HepG2 (cell line): Measurements from ENCODE around the gene RAB30. TPM values are rescaled to one million over a fixed set of nuclear protein-coding genes. Genes with fewer than 3 reads are reported as not detected.

ENCODE experiments used
- ATAC-seq: fragments of 200-7000 bp; cut with Tn5 transposase; 3 replicates; pipeline ENCODE4 v1.9.1; 2020; ENCODE audit warnings: mild to moderate bottlenecking, moderate library complexity
- BruUV-seq: library from RNA; stranded (reverse); fragments of 400-500 nt; replicated peaks from 2 replicates; lab custom pipeline; 2021; lab: Mats Ljungman, UMichigan
- CTCF ChIA-PET: fragments of 300-600 bp; formaldehyde crosslinking; extraction: SDS; loops from one replicate; lab custom pipeline; 2021; ENCODE audit warnings: low total read pairs, inconsistent platforms, low intra/inter-chr PET ratio; lab: Yijun Ruan, JAX
- POLR2A ChIA-PET: fragments of 350-600 bp; sonication (Branson Sonifier 250); formaldehyde crosslinking; loops from one replicate; lab custom pipeline; 2020; ENCODE audit warnings: antibody characterized with exemption, inconsistent platforms; lab: Yijun Ruan, JAX
- DNase-seq: peaks from one replicate; pipeline ENCODE4 v3.0.0-alpha.2; 2015; ENCODE audit warnings: low spot score
- FAIRE-seq: peaks from 3 replicates; lab custom pipeline; 2011; peaks lifted over from hg19 to GRCh38; lab: Jason Lieb, UNC
- H2AFZ ChIP-seq: one replicate; pipeline ENCODE4 v1.6.1; 2011; ENCODE audit warnings: low read length, inconsistent platforms
- H3K27ac ChIP-seq: fragments of 300-600 bp; 3 replicates; pipeline ENCODE4 v1.8.0; 2011; ENCODE audit warnings: mixed run types, mild to moderate bottlenecking, mixed read lengths, low read length, inconsistent platforms; ENCODE audit not compliant: insufficient read depth; ENCODE audit errors: extremely low read length
- H3K27me3 ChIP-seq, 2 experiments: fragments of 200-600 bp in 1 of 2; 2 replicates in 1 of 2; 3 replicates in 1 of 2; pipeline versions ENCODE4 v1.6.0 to v1.8.0; 2011; ENCODE audit warnings: low read length in 2 of 2, mild to moderate bottlenecking in 2 of 2, moderate library complexity in 2 of 2, inconsistent platforms in 1 of 2; ENCODE audit not compliant: insufficient read depth in 2 of 2, control insufficient read depth in 1 of 2
- H3K36me3 ChIP-seq, 2 experiments: fragments of 200-600 bp in 1 of 2; replicated peaks in 1 of 2; 2 replicates in 1 of 2; 3 replicates in 1 of 2; pipeline versions ENCODE4 v1.5.1 to v1.8.0; 2011; ENCODE audit warnings: low read length in 2 of 2, inconsistent platforms in 1 of 2; ENCODE audit not compliant: insufficient read depth in 2 of 2, control insufficient read depth in 1 of 2
- H3K4me1 ChIP-seq: 2 replicates; pipeline ENCODE4 v1.5.1; 2012; ENCODE audit warnings: low read length, inconsistent platforms; ENCODE audit not compliant: insufficient read depth
- H3K4me2 ChIP-seq: 2 replicates; pipeline ENCODE4 v1.6.0; 2011; ENCODE audit warnings: low read depth, low read length, inconsistent platforms
- H3K4me3 ChIP-seq, 3 experiments: fragments of 200-600 bp in 1 of 3; sonication (generic), shearing (Covaris generic) in 1 of 3; replicated peaks in 1 of 3; 2 replicates each; pipeline ENCODE4 v1.5.1; 2011 to 2016; ENCODE audit warnings: low read length in 3 of 3, inconsistent platforms in 2 of 3, low read depth in 2 of 3, mild to moderate bottlenecking in 2 of 3, control low read depth in 1 of 3, mixed read lengths in 1 of 3; ENCODE audit not compliant: insufficient read depth in 1 of 3
- H3K79me2 ChIP-seq: one replicate; pipeline ENCODE4 v1.6.1; 2011; ENCODE audit warnings: low read length, inconsistent platforms; ENCODE audit not compliant: insufficient read depth
- H3K9ac ChIP-seq: 2 replicates; pipeline ENCODE4 v1.6.0; 2011; ENCODE audit warnings: mild to moderate bottlenecking, low read depth, low read length, inconsistent platforms; ENCODE audit not compliant: insufficient read depth
- H3K9me3 ChIP-seq: 2 replicates; pipeline ENCODE4 v1.5.1; 2012; ENCODE audit warnings: mild to moderate bottlenecking, low read length
- H4K20me1 ChIP-seq: 2 replicates; pipeline ENCODE4 v1.6.0; 2011; ENCODE audit warnings: inconsistent platforms, mild to moderate bottlenecking, low read length, moderate library complexity; ENCODE audit not compliant: insufficient read depth
- ATF3 ChIP-seq: sonication (generic); formaldehyde crosslinking; IDR thresholded peaks from 2 replicates; pipeline ENCODE4 v1.4.0; 2020; ENCODE audit warnings: missing genetic modification reagents
- BHLHE40 ChIP-seq: IDR thresholded peaks from 2 replicates; pipeline ENCODE4 v1.6.1; 2011; ENCODE audit warnings: low read length, improper control_type of control experiment
- CC2D1A ChIP-seq: sonication (generic); formaldehyde crosslinking; IDR thresholded peaks from 2 replicates; pipeline ENCODE4 v1.8.1; 2023; ENCODE audit warnings: mild to moderate bottlenecking, missing genetic modification reagents
- HOXA9 ChIP-seq: sonication (generic); formaldehyde crosslinking; IDR thresholded peaks from 2 replicates; pipeline ENCODE4 v1.8.1; 2022; ENCODE audit warnings: missing genetic modification reagents, mild to moderate bottlenecking, moderate library complexity, borderline replicate concordance
- NCOA2 ChIP-seq: sonication (generic); formaldehyde crosslinking; IDR thresholded peaks from 2 replicates; pipeline ENCODE4 v1.8.0; 2022; ENCODE audit warnings: inconsistent platforms
- NPAS2 ChIP-seq: sonication (generic); formaldehyde crosslinking; IDR thresholded peaks from 2 replicates; pipeline ENCODE4 v1.8.0; 2022; ENCODE audit warnings: mild to moderate bottlenecking, missing genetic modification reagents, borderline replicate concordance
- PCBP1 ChIP-seq: fragments of 200-400 bp; formaldehyde crosslinking; IDR thresholded peaks from 2 replicates; pipeline ENCODE4 v1.6.1; 2017; ENCODE audit warnings: mild to moderate bottlenecking, low read depth, low read length, borderline replicate concordance
- POGZ ChIP-seq: sonication (generic); formaldehyde crosslinking; IDR thresholded peaks from 2 replicates; pipeline ENCODE4 v1.4.0; 2020; ENCODE audit warnings: mild to moderate bottlenecking, missing genetic modification reagents
- RBM39 ChIP-seq: fragments of 200-400 bp; formaldehyde crosslinking; IDR thresholded peaks from one replicate; pipeline ENCODE4 v1.6.1; 2018; ENCODE audit warnings: antibody characterized with exemption, mild to moderate bottlenecking, low read depth, low read length; ENCODE audit not compliant: poor library complexity, severe bottlenecking
- RFX3 ChIP-seq: IDR thresholded peaks from 2 replicates; pipeline ENCODE4 v1.6.1; 2016; ENCODE audit warnings: missing biosample characterization, missing genetic modification reagents
- RFXAP ChIP-seq: sonication (generic); formaldehyde crosslinking; IDR thresholded peaks from 2 replicates; pipeline ENCODE4 v1.4.0; 2020; ENCODE audit warnings: missing genetic modification reagents, borderline replicate concordance
- SNAPC2 ChIP-seq: sonication (generic); formaldehyde crosslinking; IDR thresholded peaks from 2 replicates; pipeline ENCODE4 v1.8.1; 2022; ENCODE audit warnings: mild to moderate bottlenecking, missing genetic modification reagents
- ZBTB3 ChIP-seq: sonication (generic); formaldehyde crosslinking; IDR thresholded peaks from 2 replicates; pipeline ENCODE4 v1.4.0; 2020; ENCODE audit warnings: low read depth, mild to moderate bottlenecking, moderate library complexity, missing genetic modification reagents, borderline replicate concordance
- ZC3H4 ChIP-seq: sonication (generic); formaldehyde crosslinking; IDR thresholded peaks from 2 replicates; pipeline ENCODE4 v1.4.0; 2020; ENCODE audit warnings: missing genetic modification reagents, borderline replicate concordance
- WGBS: methylation state at CpG from one replicate; pipeline ENCODE4 v1.1.6; 2017; ENCODE audit warnings: low lambda C conversion rate; 5-methylcytosine and 5-hydroxymethylcytosine counted together
- in situ Hi-C: cut with HindIII; loops from 2 replicates; pipeline ENCODE4 v1.10.0; 2017; ENCODE audit warnings: low pct_unique_long_range_greater_than_20kb; ENCODE audit not compliant: extremely low pct_ligation_motif_present
- intact Hi-C: fragments of 100-400 bp; cut with micrococcal nuclease; formaldehyde crosslinking; loops from one replicate; pipeline ENCODE4 v1.10.0; 2022; ENCODE audit not compliant: unreplicated experiment
- polyA plus RNA-seq, 8 experiments: library from polyadenylated mRNA; depleted of rRNA in 3 of 8; stranded (reverse) in 7 of 8; unstranded in 1 of 8; fragments of >200 nt; fragmentation: Illumina TruSeq in 4 of 8; extraction: Trizol in 4 of 8; gene quantifications; 2 replicates each; pipeline versions ENCODE4 v1.2.1 to v1.2.3, GENCODE V29; 2011 to 2016; ENCODE audit warnings: low read depth in 4 of 8, missing spikeins in 1 of 8, mixed read lengths in 1 of 8; ENCODE audit not compliant: insufficient read depth in 1 of 8
- total RNA-seq, 5 experiments: library from RNA; depleted of rRNA; stranded (reverse); fragments of >200 nt; fragmentation: Illumina TruSeq; extraction: Trizol; gene quantifications; 2 replicates each; pipeline ENCODE4 v1.2.3, GENCODE V29; 2016; ENCODE audit warnings: low read depth in 1 of 5
- TF ChIP-seq, protein P1 (sequence below): sonication (generic); formaldehyde crosslinking; IDR thresholded peaks from 2 replicates; pipeline ENCODE4 v1.4.0; 2020; ENCODE audit warnings: low read depth, mild to moderate bottlenecking, missing genetic modification reagents

RAB30 gene
- total and polyA plus RNA-seq, 2 of the 13 experiments (the other 11 are each of a cell fraction or from before 2014, with no cell fraction given) = 3.7 to 5.0 TPM

DNA sequence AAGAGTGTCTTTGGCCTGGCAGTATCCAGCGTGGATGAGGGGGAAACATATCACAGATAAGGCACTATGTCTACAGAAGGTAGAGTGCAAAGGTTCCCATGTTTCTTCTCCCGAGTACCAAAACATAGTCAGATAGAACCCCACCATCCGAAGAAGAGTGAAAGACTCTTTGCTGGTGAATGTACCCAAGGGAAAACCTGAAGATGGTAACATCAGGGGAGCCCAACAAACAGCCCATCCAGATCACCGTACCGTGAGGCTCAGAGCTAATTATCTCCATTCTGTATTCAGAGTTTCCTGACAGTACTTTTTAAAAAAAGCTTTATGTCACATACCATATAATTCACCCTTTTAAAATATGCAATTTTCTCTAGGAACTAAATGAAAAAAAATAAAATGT lies 44.4 kb downstream of the RAB30 start:
- Histone ChIP-seq H3K4me3 (no peak overlapping the region), H2AFZ (no peak overlapping the region), H3K79me2 (peaks cover 7% of the 10 kb centered on the region), H3K9ac (no peak overlapping the region), H3K36me3 (no peaks in the 10 kb centered on the region), H3K27me3 (no peaks in the 10 kb centered on the region), H4K20me1 (no peaks in the 10 kb centered on the region), H3K9me3 (no peaks in the 10 kb centered on the region), H3K4me1 (peaks cover 47% of the 10 kb centered on the region), H3K27ac (no peak overlapping the region), H3K4me2 (no peak overlapping the region)
- WGBS = 74% methylated on average over 5 of the region's 5 CpGs
- ATAC-seq = no peak
- no peak for DNase-seq
- POLR2A ChIA-PET = no interaction called here
- no TSS peak for BruUV-seq
- CTCF ChIA-PET = no interaction called here
- in situ Hi-C loops (no loop called here), intact Hi-C loops (no loop called here)
- no peak for FAIRE-seq
- TF ChIP-seq POGZ = no peak
- no peak for TF ChIP-seq PCBP1
- no peak for TF ChIP-seq RFX3 (CRISPR knock-in tag)
- no peak for TF ChIP-seq NPAS2 (CRISPR knock-in tag)
- TF ChIP-seq, protein P1, sequence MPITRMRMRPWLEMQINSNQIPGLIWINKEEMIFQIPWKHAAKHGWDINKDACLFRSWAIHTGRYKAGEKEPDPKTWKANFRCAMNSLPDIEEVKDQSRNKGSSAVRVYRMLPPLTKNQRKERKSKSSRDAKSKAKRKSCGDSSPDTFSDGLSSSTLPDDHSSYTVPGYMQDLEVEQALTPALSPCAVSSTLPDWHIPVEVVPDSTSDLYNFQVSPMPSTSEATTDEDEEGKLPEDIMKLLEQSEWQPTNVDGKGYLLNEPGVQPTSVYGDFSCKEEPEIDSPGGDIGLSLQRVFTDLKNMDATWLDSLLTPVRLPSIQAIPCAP (CRISPR knock-in tag) = no peak

- no peak overlapping the region for H2AFZ ChIP-seq
- peaks cover 7% of the 10 kb centered on the region for H3K79me2 ChIP-seq
- no peak for FAIRE-seq
- intact Hi-C loops = no loop called here
- no TSS peak for BruUV-seq
- no peaks in the 10 kb centered on the region for H3K27me3 ChIP-seq
- ChIA-PET POLR2A (interaction anchor here (1.9 kb wide), 1 partner anchor 19 kb away, joined by 11 read pairs; no protein-coding TSS in a partner anchor), CTCF (no interaction called here)
- WGBS = 99% methylated on average over 4 of the region's 4 CpGs
- in situ Hi-C loops = no loop called here
- no peak overlapping the region for H3K9ac ChIP-seq
- DNase-seq = no peak
- peaks cover 51% of the 10 kb centered on the region for H3K4me1 ChIP-seq
- H3K9me3 ChIP-seq = no peaks in the 10 kb centered on the region
- no peak for ATAC-seq
- H4K20me1 ChIP-seq = no peaks in the 10 kb centered on the region
- H3K4me3 ChIP-seq = no peak overlapping the region
- no peak overlapping the region for H3K4me2 ChIP-seq
- no peaks in the 10 kb centered on the region for H3K36me3 ChIP-seq
- no peak overlapping the region for H3K27ac ChIP-seq
- no peak for TF ChIP-seq ATF3 (CRISPR knock-in tag)
- no peak for TF ChIP-seq BHLHE40
- TF ChIP-seq ZBTB3 (CRISPR knock-in tag) = no peak
- no peak for TF ChIP-seq HOXA9
- TF ChIP-seq CC2D1A (CRISPR knock-in tag) = no peak
- TF ChIP-seq SNAPC2 = no peak
- no peak for TF ChIP-seq RFXAP (CRISPR knock-in tag)
- TF ChIP-seq ZC3H4 (CRISPR knock-in tag) = no peak
- TF ChIP-seq RBM39 = no peak
- no peak for TF ChIP-seq NCOA2
Measured at GRCh38 chr11:83026229-83026628, 45.5 kb downstream of the RAB30 start.
